CD4-positive, CD25-positive, alpha-beta regulatory T cell (primary cell): ENCODE results near the gene UPF1. TPM values are rescaled to one million over a fixed set of nuclear protein-coding genes. Genes with fewer than 3 reads are reported as not detected.
A peak's percentile ranks its signal among the peaks of the same experiment; 100 is the strongest.
"Not testable (repeated sequence)": the region's sequence is repeated elsewhere in the genome, so short reads cannot be mapped to it uniquely, and the experiment has no call there.

Source experiments
- ATAC-seq, 2 donors: fragments of 150-1000 bp; cut with Tn5 transposase; one replicate each; pipeline ENCODE4 v1.10.0; 2021; ENCODE audit warnings: low read depth in 2 of 2, moderate number of reproducible peaks in 2 of 2, moderate library complexity in 1 of 2
- DNase-seq, 3 donors: peaks; one replicate each; pipeline versions ENCODE4 v3.0.0 to v3.0.0-alpha.2; 2012 to 2022; ENCODE audit warnings: mixed read lengths in 1 of 3
- H3K27ac ChIP-seq: one replicate; pipeline ENCODE4 v1.7.0; 2013; ENCODE audit warnings: mild to moderate bottlenecking, low read length; ENCODE audit not compliant: insufficient read depth, poor library complexity, severe bottlenecking
- H3K27me3 ChIP-seq: one replicate; pipeline ENCODE4 v1.7.0; 2013; ENCODE audit warnings: low read length; ENCODE audit not compliant: control insufficient read depth, insufficient read depth
- H3K36me3 ChIP-seq: one replicate; pipeline ENCODE4 v1.7.0; 2013; ENCODE audit warnings: mild to moderate bottlenecking, low read length, moderate library complexity; ENCODE audit not compliant: control insufficient read depth, insufficient read depth
- H3K4me1 ChIP-seq: 2 replicates; pipeline ENCODE4 v1.7.0; 2013; ENCODE audit warnings: mild to moderate bottlenecking, low read length; ENCODE audit not compliant: insufficient read depth, control insufficient read depth, poor library complexity, severe bottlenecking
- H3K4me3 ChIP-seq: one replicate; pipeline ENCODE4 v1.7.0; 2013; ENCODE audit warnings: low read depth, mild to moderate bottlenecking, low read length, moderate library complexity
- H3K9me3 ChIP-seq, 2 experiments: 1 replicate in 1 of 2; 2 replicates in 1 of 2; pipeline ENCODE4 v1.7.0; 2013; ENCODE audit warnings: low read length in 2 of 2, mild to moderate bottlenecking in 1 of 2, moderate library complexity in 1 of 2; ENCODE audit not compliant: control insufficient read depth in 2 of 2
- H3K27ac Mint-ChIP-seq, 3 donors: one replicate each; pipeline ENCODE4 v1.8.0; 2020 to 2022; ENCODE audit warnings: mild to moderate bottlenecking in 3 of 3, mixed read lengths in 3 of 3, moderate library complexity in 2 of 3
- H3K27me3 Mint-ChIP-seq: one replicate; pipeline ENCODE4 v1.8.0; 2022; ENCODE audit warnings: mild to moderate bottlenecking, mixed read lengths
- H3K36me3 Mint-ChIP-seq: one replicate; pipeline ENCODE4 v1.8.0; 2020; ENCODE audit warnings: mixed read lengths
- H3K4me1 Mint-ChIP-seq, 4 donors: one replicate each; pipeline ENCODE4 v1.8.0; 2020 to 2022; ENCODE audit warnings: mixed read lengths in 4 of 4, mild to moderate bottlenecking in 1 of 4
- H3K4me3 Mint-ChIP-seq, 4 donors: one replicate each; pipeline ENCODE4 v1.8.0; 2020 to 2022; ENCODE audit warnings: mild to moderate bottlenecking in 4 of 4, mixed read lengths in 4 of 4, moderate library complexity in 3 of 4
- H3K9me3 Mint-ChIP-seq, 7 donors: one replicate each; pipeline ENCODE4 v1.8.0; 2020 to 2022; ENCODE audit warnings: mixed read lengths in 7 of 7, mild to moderate bottlenecking in 3 of 7, moderate library complexity in 2 of 7
- polyA plus RNA-seq, 4 donors: library from polyadenylated mRNA; unstranded; fragments of 300-500 nt; fragmentation: Illumina TruSeq; gene quantifications; one replicate each; pipeline ENCODE4 v1.2.3, GENCODE V29; 2021
- total RNA-seq: library from RNA; stranded (reverse); gene quantifications from one replicate; pipeline ENCODE4 v1.2.3, GENCODE V29; 2022

Gene UPF1
- total and polyA plus RNA-seq, 5 donors from 2014 or later = 8.6 to 140 (median 10.6) TPM

DNA sequence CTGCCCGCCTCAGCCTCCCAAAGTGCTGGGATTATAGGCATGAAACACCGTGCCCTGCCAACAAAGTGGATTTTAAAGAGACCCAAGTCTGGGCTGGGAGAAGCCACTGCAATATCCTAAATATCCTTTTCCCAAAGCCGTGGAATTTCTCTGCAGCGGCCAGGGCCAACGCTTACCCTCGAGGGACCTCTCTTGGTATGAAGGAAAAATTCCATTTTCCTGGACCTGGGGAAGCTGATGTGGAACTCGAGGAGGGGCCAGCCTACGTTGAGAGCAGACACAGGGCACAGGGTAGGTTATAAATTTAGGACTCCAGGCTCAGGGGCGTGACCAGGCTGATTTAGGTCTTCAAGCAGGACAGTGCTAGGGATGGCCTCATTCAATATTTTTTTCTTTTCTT lies 17.7 kb upstream of the UPF1 start:
- Histone ChIP-seq H3K27me3 (no peaks in the 10 kb centered on the region), H3K4me1 (no peaks in the 10 kb centered on the region), H3K36me3 (no peaks in the 10 kb centered on the region), H3K4me3 (no peak overlapping the region), H3K27ac (no peak overlapping the region), H3K9me3 (no peaks in the 10 kb centered on the region)
- H3K27me3 Mint-ChIP-seq = peaks cover 20% of the 10 kb centered on the region
- peak overlapping the region in 1 of 4 donors; percentile 43 for H3K4me3 Mint-ChIP-seq
- ATAC-seq = no peak
- peaks cover 0 to 1% (median 0%) of the 10 kb centered on the region in 7 donors for H3K9me3 Mint-ChIP-seq
- no peak overlapping the region for H3K27ac Mint-ChIP-seq
- peaks cover 0 to 3% (median 0%) of the 10 kb centered on the region in 4 donors for H3K4me1 Mint-ChIP-seq
- H3K36me3 Mint-ChIP-seq = no peaks in the 10 kb centered on the region
- DNase-seq = no peak

DNA sequence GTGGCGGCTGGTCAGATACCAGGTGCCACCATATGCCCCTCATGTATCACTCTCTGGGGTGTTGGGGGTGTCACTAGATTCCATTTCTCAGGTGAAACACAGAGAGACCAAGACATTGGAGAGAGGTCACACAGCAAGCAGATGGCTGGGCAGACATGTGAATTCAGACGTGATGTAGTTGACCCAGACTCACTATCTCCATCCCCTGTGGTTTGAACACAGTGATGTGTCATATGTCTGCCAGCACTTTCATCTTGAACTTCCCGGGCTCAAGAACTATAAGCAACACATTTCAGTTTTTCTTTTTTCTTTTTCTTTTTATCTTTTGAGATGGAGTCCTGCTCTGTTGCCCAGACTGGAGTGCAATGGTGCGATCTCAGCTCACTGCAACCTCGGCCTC lies 16.1 kb upstream of the UPF1 start:
- H3K27me3 Mint-ChIP-seq = peaks cover 11% of the 10 kb centered on the region
- Histone ChIP-seq H3K4me3 (no peak overlapping the region), H3K36me3 (no peaks in the 10 kb centered on the region), H3K27me3 (no peaks in the 10 kb centered on the region), H3K4me1 (no peaks in the 10 kb centered on the region), H3K9me3 (no peaks in the 10 kb centered on the region), H3K27ac (no peak overlapping the region)
- H3K36me3 Mint-ChIP-seq = no peaks in the 10 kb centered on the region
- H3K4me1 Mint-ChIP-seq = no peaks in the 10 kb centered on the region
- H3K4me3 Mint-ChIP-seq = no peak overlapping the region
- ATAC-seq (no peak), DNase-seq (no peak)
- H3K27ac Mint-ChIP-seq = no peak overlapping the region
- H3K9me3 Mint-ChIP-seq = peaks cover 0 to 1% (median 0%) of the 10 kb centered on the region in 7 donors

DNA sequence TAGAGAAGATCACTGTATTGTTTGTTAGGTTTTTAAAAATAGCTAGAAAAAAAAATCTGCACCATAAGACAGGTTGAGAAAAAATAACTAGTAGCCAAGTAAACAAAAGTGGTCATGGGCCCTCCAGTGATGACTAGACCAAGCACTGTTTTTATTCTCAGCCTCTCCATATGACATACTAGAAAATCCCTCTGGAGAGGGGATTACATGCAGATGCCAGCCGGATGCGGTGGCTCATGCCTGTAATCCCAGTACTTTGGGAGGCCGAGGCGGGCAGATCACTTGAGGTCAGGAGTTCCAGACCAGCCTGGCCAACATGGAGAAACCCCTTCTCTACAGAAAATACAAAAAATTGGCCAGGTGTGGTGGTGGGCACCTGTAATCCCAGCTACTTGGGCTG lies 15.1 kb upstream of the UPF1 start:
- H3K27ac Mint-ChIP-seq, H3K4me3 Mint-ChIP-seq: not testable (repeated sequence)

DNA sequence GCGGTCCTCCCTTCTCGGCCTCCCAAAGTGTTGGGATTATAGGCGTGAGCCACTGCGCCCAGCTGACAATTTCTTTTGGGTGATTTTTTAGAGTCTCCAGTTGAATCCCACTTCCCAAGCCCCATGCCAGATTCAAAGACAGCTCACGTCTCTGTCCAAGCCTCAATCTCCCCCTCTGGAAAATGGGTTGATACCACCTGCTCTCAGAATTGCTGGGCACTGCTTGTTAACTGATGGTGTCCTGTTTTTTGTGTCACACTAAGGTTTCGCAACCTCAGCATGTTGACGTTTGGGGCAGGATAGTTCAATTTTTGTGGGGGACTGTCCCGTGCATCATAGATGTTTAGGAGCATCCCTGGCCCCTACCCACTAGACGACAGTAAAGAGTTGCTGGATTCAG lies 14.2 kb upstream of the UPF1 start:
- H3K27ac Mint-ChIP-seq = no peak overlapping the region
- no peak for DNase-seq
- no peaks in the 10 kb centered on the region for H3K27me3 ChIP-seq
- H3K4me1 ChIP-seq = no peaks in the 10 kb centered on the region
- no peak overlapping the region for H3K27ac ChIP-seq
- no peak for ATAC-seq
- no peak overlapping the region for H3K4me3 Mint-ChIP-seq
- H3K36me3 ChIP-seq = no peaks in the 10 kb centered on the region
- no peaks in the 10 kb centered on the region for H3K9me3 ChIP-seq
- peaks cover 0 to 1% (median 0%) of the 10 kb centered on the region in 7 donors for H3K9me3 Mint-ChIP-seq
- no peaks in the 10 kb centered on the region for H3K36me3 Mint-ChIP-seq
- H3K27me3 Mint-ChIP-seq = peaks cover 6% of the 10 kb centered on the region
- H3K4me3 ChIP-seq = no peak overlapping the region
- no peaks in the 10 kb centered on the region for H3K4me1 Mint-ChIP-seq

More for the DNA sequence above, 15.1 kb upstream of the UPF1 start:
- not testable (repeated sequence) for H3K4me1 Mint-ChIP-seq, H3K4me1 ChIP-seq, ATAC-seq, H3K9me3 ChIP-seq, H3K27ac ChIP-seq, H3K36me3 ChIP-seq, H3K4me3 ChIP-seq, H3K27me3 ChIP-seq, H3K27me3 Mint-ChIP-seq, H3K36me3 Mint-ChIP-seq, H3K9me3 Mint-ChIP-seq, DNase-seq

DNA sequence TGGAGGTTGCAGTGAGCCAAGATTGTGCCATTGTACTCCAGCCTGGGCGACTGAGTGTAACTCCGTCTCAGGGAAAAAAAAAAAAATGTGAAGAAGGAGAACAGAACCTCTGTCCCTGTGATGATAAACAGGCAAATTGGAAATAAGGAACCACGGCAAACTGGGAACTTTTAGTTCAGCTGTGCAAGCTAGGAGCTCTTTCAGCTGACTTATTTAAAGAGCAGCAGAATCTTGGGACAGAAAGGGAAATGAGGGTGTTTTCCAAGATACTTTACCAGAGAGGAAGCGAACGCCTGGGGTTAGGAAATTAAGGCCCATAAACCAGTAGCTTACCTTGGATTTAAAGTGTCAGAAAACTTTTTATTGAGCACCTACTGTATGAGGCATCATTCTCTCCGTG lies 3.0 kb upstream of the UPF1 start:
- H3K4me1 Mint-ChIP-seq = peaks cover 3 to 15% (median 8%) of the 10 kb centered on the region in 4 donors
- DNase-seq = no peak

DNA sequence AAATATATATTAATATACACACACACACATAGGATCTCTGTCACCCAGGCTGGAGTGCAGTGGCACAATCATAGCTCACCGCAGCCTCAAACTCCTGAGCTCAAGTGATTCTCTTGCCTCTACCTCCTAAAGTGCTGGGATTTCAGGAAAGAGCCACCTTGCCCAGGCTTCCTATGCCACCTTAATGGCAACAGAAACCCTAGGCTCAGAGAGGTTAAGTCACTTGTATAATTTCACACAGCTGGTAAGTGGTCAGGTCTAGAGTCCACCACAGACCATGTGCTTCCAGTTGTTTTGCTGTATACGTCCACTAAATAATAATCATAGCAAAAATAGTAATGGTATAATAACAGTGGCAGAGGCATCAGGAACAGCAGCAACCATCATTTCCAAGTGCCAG lies 1.3 kb upstream of the UPF1 start:
- Mint-ChIP-seq H3K27ac (no peak overlapping the region), H3K4me1 (peaks cover 13 to 32% (median 23%) of the 10 kb centered on the region in 4 donors), H3K9me3 (peaks cover 0 to 1% (median 0%) of the 10 kb centered on the region in 7 donors), H3K27me3 (peaks cover 27% of the 10 kb centered on the region), H3K4me3 (peak overlapping the region; percentile 32 to 80 (median 58)), H3K36me3 (peaks cover 9% of the 10 kb centered on the region)
- DNase-seq = no peak
- Histone ChIP-seq H3K9me3 (peaks cover 6% of the 10 kb centered on the region in 2 experiments), H3K36me3 (peaks cover 7% of the 10 kb centered on the region), H3K4me1 (peaks cover 36% of the 10 kb centered on the region), H3K27me3 (no peaks in the 10 kb centered on the region), H3K27ac (no peak overlapping the region), H3K4me3 (no peak overlapping the region)
- no peak for ATAC-seq

More for the DNA sequence above, 3.0 kb upstream of the UPF1 start:
- peaks cover 0 to 1% (median 0%) of the 10 kb centered on the region in 7 donors for H3K9me3 Mint-ChIP-seq
- Histone ChIP-seq H3K36me3 (no peaks in the 10 kb centered on the region), H3K9me3 (peaks cover 6% of the 10 kb centered on the region in 2 experiments), H3K27me3 (no peaks in the 10 kb centered on the region), H3K4me1 (peaks cover 20% of the 10 kb centered on the region), H3K4me3 (no peak overlapping the region), H3K27ac (no peak overlapping the region)
- H3K36me3 Mint-ChIP-seq = peaks cover 6% of the 10 kb centered on the region
- H3K27ac Mint-ChIP-seq = no peak overlapping the region
- no peak overlapping the region for H3K4me3 Mint-ChIP-seq
- no peak for ATAC-seq
- peaks cover 33% of the 10 kb centered on the region for H3K27me3 Mint-ChIP-seq

DNA sequence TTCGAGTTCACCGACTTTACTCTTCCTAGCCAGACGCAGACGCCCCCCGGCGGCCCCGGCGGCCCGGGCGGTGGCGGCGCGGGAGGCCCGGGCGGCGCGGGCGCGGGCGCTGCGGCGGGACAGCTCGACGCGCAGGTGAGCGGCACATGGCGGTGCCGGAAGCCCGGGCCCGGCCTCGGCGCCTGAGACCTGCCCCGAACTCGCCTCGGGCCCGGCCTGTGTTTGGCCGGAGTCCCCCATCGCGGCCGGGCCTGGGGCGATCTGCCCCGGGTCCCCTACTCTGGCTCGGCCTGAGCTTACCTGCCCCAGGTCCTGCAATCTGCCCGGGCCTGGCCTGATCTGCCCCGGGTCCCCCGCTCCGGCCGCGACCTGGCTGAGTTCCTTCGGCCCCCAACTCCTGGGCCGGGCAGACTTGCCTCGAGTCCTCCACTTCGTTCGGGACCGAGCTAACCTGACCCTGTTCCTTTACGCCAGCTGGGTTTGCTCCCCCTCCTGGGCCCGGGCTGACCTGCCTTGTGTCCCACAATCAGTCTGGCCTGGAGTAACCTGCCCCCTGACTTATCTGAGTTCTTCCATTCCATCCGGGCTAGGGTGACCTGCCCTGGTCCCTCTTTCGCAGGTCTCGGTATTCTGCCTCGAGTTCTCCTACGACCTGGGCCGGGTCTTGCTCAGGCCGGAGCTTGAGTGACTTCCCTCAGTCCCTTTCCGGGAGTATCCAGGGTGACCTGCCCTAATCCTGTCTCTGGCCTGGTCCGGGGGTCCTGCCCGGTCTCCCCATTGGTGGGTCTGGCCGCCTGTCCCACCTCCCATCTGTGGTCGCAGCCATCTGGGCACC lies 764 bp downstream of the UPF1 start:
- H3K27ac Mint-ChIP-seq = peak overlapping the region; percentile 82 to 96 (median 93)
- peaks cover 20% of the 10 kb centered on the region for H3K36me3 Mint-ChIP-seq
- H3K9me3 Mint-ChIP-seq = peaks cover 0 to 1% (median 0%) of the 10 kb centered on the region in 7 donors
- peaks cover 17% of the 10 kb centered on the region for H3K36me3 ChIP-seq
- H3K27ac ChIP-seq = peak overlapping the region; percentile 87
- H3K27me3 Mint-ChIP-seq = peaks cover 14% of the 10 kb centered on the region
- H3K27me3 ChIP-seq = no peaks in the 10 kb centered on the region
- peak overlapping the region; percentile 89 for H3K4me3 ChIP-seq
- H3K4me1 ChIP-seq = peaks cover 52% of the 10 kb centered on the region
- H3K4me1 Mint-ChIP-seq = peaks cover 24 to 50% (median 38%) of the 10 kb centered on the region in 4 donors
- H3K4me3 Mint-ChIP-seq = peak overlapping the region; percentile 92 to 97 (median 94)
- ATAC-seq (peak; percentile 45 to 46), DNase-seq (peak in 2 of 3 donors; percentile 22 to 36)
- no peaks in the 10 kb centered on the region for H3K9me3 ChIP-seq

DNA sequence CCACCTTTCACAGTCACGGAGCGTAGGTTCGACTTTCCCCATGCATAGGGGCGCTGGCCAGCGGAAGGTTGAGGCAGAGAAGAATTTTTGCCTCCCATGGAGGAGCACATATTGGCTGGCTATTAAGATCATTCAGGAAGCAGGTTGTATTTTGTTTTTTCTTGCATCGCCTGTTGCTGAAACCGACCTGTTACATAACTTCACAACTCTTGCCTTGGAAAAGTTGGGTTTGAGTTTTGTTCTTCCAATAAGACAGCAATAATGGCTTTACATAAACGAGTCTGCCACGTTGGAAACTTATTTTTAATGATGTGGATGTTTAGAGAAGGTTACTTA lies 1.4 kb downstream of the UPF1 start:
- no peak for ATAC-seq
- DNase-seq = no peak
- Mint-ChIP-seq H3K36me3 (peaks cover 20% of the 10 kb centered on the region), H3K27ac (peak overlapping the region; percentile 82 to 96 (median 93)), H3K4me1 (peaks cover 29 to 56% (median 44%) of the 10 kb centered on the region in 4 donors), H3K9me3 (no peaks in the 10 kb centered on the region), H3K4me3 (peak overlapping the region; percentile 92 to 97 (median 94)), H3K27me3 (peaks cover 8% of the 10 kb centered on the region)
- H3K4me3 ChIP-seq = peak overlapping the region; percentile 89
- H3K9me3 ChIP-seq = no peaks in the 10 kb centered on the region
- peaks cover 21% of the 10 kb centered on the region for H3K36me3 ChIP-seq
- peak overlapping the region; percentile 87 for H3K27ac ChIP-seq
- peaks cover 57% of the 10 kb centered on the region for H3K4me1 ChIP-seq
- no peaks in the 10 kb centered on the region for H3K27me3 ChIP-seq
